ENCODE data around the gene FHIT. TPM values are rescaled to one million over a fixed set of nuclear protein-coding genes. Genes with fewer than 3 reads are reported as not detected.

The FHIT gene
- total RNA-seq, 1 donor from 2014 or later, result 5.7 TPM

GRCh38 chr3:60142009-60142408 lies 1109.2 kb downstream of the FHIT start:
- no peak overlapping the region for H3K9ac ChIP-seq
- Mint-ChIP-seq H3K36me3 (no peaks in the 10 kb centered on the region), H3K9me3 (no peaks in the 10 kb centered on the region), H3K4me3 (no peak overlapping the region), H3K27me3 (ENCODE audit: insufficient read depth, low read depth) (peaks cover 2% of the 10 kb centered on the region), H3K4me1 (peaks cover 14% of the 10 kb centered on the region), H3K27ac (no peak overlapping the region)
- H4K20me1 ChIP-seq (ENCODE audit: low read depth), result no peaks in the 10 kb centered on the region
- no peaks in the 10 kb centered on the region for H3K36me3 ChIP-seq
- H3K4me3 ChIP-seq, result no peak overlapping the region
- H3K27ac ChIP-seq, result no peak overlapping the region
- H3K4me1 ChIP-seq, result peaks cover 24% of the 10 kb centered on the region
- no peak overlapping the region for H3K4me2 ChIP-seq
- no peak for DNase-seq (ENCODE audit: low spot score)
- H3K9me3 ChIP-seq (ENCODE audit: low read depth), result no peaks in the 10 kb centered on the region
- H3K79me2 ChIP-seq (ENCODE audit: low read depth), result no peaks in the 10 kb centered on the region
- H3K27me3 ChIP-seq, result no peaks in the 10 kb centered on the region
- peaks cover 13% of the 10 kb centered on the region for H3F3A ChIP-seq (ENCODE audit: low read depth)
- H2AFZ ChIP-seq (replicated peaks), result no peak overlapping the region
- TF ChIP-seq EZH2 (IDR thresholded peaks at IDR 0.05) (no peak), CTCF (IDR thresholded peaks at IDR 0.05) (no peak), EZH2phosphoT487 (IDR thresholded peaks at IDR 0.05) (no peak)

GRCh38 chr3:60140160-60140559 lies 1111.1 kb downstream of the FHIT start:
- no peaks in the 10 kb centered on the region for H3K79me2 ChIP-seq (ENCODE audit: low read depth)
- no peaks in the 10 kb centered on the region for H3K36me3 ChIP-seq
- no peak for TF ChIP-seq CTCF (IDR thresholded peaks at IDR 0.05)
- no peak for TF ChIP-seq EZH2phosphoT487 (IDR thresholded peaks at IDR 0.05)
- TF ChIP-seq EZH2 (IDR thresholded peaks at IDR 0.05), result no peak
- H3F3A ChIP-seq (ENCODE audit: low read depth), result no peaks in the 10 kb centered on the region
- H3K27ac Mint-ChIP-seq, result no peak overlapping the region
- H3K4me2 ChIP-seq, result no peak overlapping the region
- H3K27me3 ChIP-seq, result no peaks in the 10 kb centered on the region
- no peak overlapping the region for H3K27ac ChIP-seq
- H3K4me3 Mint-ChIP-seq, result no peak overlapping the region
- H3K9me3 Mint-ChIP-seq, result no peaks in the 10 kb centered on the region
- no peaks in the 10 kb centered on the region for H3K9me3 ChIP-seq (ENCODE audit: low read depth)
- DNase-seq (ENCODE audit: low spot score), result no peak
- H3K9ac ChIP-seq, result no peak overlapping the region
- no peak overlapping the region for H3K4me3 ChIP-seq
- H3K27me3 Mint-ChIP-seq (ENCODE audit: insufficient read depth, low read depth), result peaks cover 2% of the 10 kb centered on the region
- no peaks in the 10 kb centered on the region for H3K36me3 Mint-ChIP-seq
- H3K4me1 ChIP-seq, result peaks cover 6% of the 10 kb centered on the region
- no peaks in the 10 kb centered on the region for H4K20me1 ChIP-seq (ENCODE audit: low read depth)
- no peak overlapping the region for H2AFZ ChIP-seq (replicated peaks)
- H3K4me1 Mint-ChIP-seq, result no peaks in the 10 kb centered on the region

- no peak overlapping the region for H3K27ac ChIP-seq
- H2AFZ ChIP-seq (replicated peaks), result no peak overlapping the region
- no peaks in the 10 kb centered on the region for H3F3A ChIP-seq (ENCODE audit: low read depth)
- H3K4me1 ChIP-seq, result peaks cover 3% of the 10 kb centered on the region
- Mint-ChIP-seq H3K4me1 (no peaks in the 10 kb centered on the region), H3K27ac (no peak overlapping the region), H3K36me3 (no peaks in the 10 kb centered on the region), H3K9me3 (no peaks in the 10 kb centered on the region), H3K4me3 (no peak overlapping the region), H3K27me3 (ENCODE audit: insufficient read depth, low read depth) (peaks cover 2% of the 10 kb centered on the region)
- no peaks in the 10 kb centered on the region for H3K9me3 ChIP-seq (ENCODE audit: low read depth)
- no peaks in the 10 kb centered on the region for H3K36me3 ChIP-seq
- no peak for DNase-seq (ENCODE audit: low spot score)
- no peak overlapping the region for H3K4me3 ChIP-seq
- H3K27me3 ChIP-seq, result no peaks in the 10 kb centered on the region
- no peaks in the 10 kb centered on the region for H3K79me2 ChIP-seq (ENCODE audit: low read depth)
- no peak for TF ChIP-seq EZH2 (IDR thresholded peaks at IDR 0.05)
- TF ChIP-seq CTCF (IDR thresholded peaks at IDR 0.05), result peak; percentile 22
- no peak for TF ChIP-seq EZH2phosphoT487 (IDR thresholded peaks at IDR 0.05)
- H4K20me1 ChIP-seq (ENCODE audit: low read depth), result no peaks in the 10 kb centered on the region
- H3K9ac ChIP-seq, result no peak overlapping the region
- H3K4me2 ChIP-seq, result no peak overlapping the region
These were observed 1114.7 kb downstream of the FHIT start for GRCh38 chr3:60136601-60137000.

All from neural progenitor cell (in vitro differentiated cells).